Measurements from ENCODE around the gene CDH4.

CDH4 gene

GRCh38 chr20:61573415-61574305, 321.6 kb downstream of the CDH4 start:
- no peak for TF ChIP-seq CTCF (IDR thresholded peaks at IDR 0.05; ENCODE audit: extremely low read depth, missing control alignments)
- no peak for DNase-seq (ENCODE audit: low spot score)

GRCh38 chr20:61575151-61575937, 323.3 kb downstream of the CDH4 start:
- TF ChIP-seq CTCF (IDR thresholded peaks at IDR 0.05; ENCODE audit: extremely low read depth, missing control alignments) = no peak
- no peak for DNase-seq (ENCODE audit: low spot score)

- no peak for TF ChIP-seq CTCF (IDR thresholded peaks at IDR 0.05; ENCODE audit: extremely low read depth, missing control alignments)
Observed at GRCh38 chr20:61576372-61576771, 324.3 kb downstream of the CDH4 start.

GRCh38 chr20:61577065-61577464, 325.0 kb downstream of the CDH4 start:
- TF ChIP-seq CTCF (IDR thresholded peaks at IDR 0.05; ENCODE audit: extremely low read depth, missing control alignments) = no peak
- DNase-seq (ENCODE audit: low spot score) = no peak

More at GRCh38 chr20:61576372-61576771, 324.3 kb downstream of the CDH4 start:
- no peak for DNase-seq (ENCODE audit: low spot score)

GRCh38 chr20:61579908-61580307, 327.8 kb downstream of the CDH4 start:
- no peak for DNase-seq (ENCODE audit: low spot score)
- no peak for TF ChIP-seq CTCF (IDR thresholded peaks at IDR 0.05; ENCODE audit: extremely low read depth, missing control alignments)

GRCh38 chr20:61580958-61581824, 329.1 kb downstream of the CDH4 start:
- no peak for DNase-seq (ENCODE audit: low spot score)
- TF ChIP-seq CTCF (IDR thresholded peaks at IDR 0.05; ENCODE audit: extremely low read depth, missing control alignments) = no peak

Data from GM20000 (cell line).